Fibroblast of the aortic adventitia (primary cell): ENCODE measurements around the gene PRPH. TPM values are rescaled to one million over a fixed set of nuclear protein-coding genes. Genes with fewer than 3 reads are reported as not detected.
A peak's percentile ranks its signal among the peaks of the same experiment; 100 is the strongest.
"Not testable (repeated sequence)": the region's sequence is repeated elsewhere in the genome, so short reads cannot be mapped to it uniquely, and the experiment has no call there.

ENCODE experiments used
- DNase-seq: peaks from one replicate; pipeline ENCODE4 v3.0.0-alpha.2; 2010; ENCODE audit warnings: low read depth
- H3K4me3 ChIP-seq: 2 replicates; pipeline ENCODE4 v1.5.1; 2011; ENCODE audit warnings: low read depth, mild to moderate bottlenecking, control low read depth, low read length, moderate library complexity
- CTCF ChIP-seq: IDR thresholded peaks from 2 replicates; pipeline ENCODE4 v1.5.1; 2011; ENCODE audit warnings: mild to moderate bottlenecking, low read length, control low read depth, inconsistent platforms; ENCODE audit not compliant: insufficient read depth
- total RNA-seq: library from RNA; depleted of rRNA; stranded (reverse); fragments of >200 nt; gene quantifications from 2 replicates; pipeline ENCODE4 v1.2.3, GENCODE V29; 2012; ENCODE audit warnings: low replicate concordance

The PRPH gene
- total RNA-seq, 1 donor: 0.18 TPM

DNA sequence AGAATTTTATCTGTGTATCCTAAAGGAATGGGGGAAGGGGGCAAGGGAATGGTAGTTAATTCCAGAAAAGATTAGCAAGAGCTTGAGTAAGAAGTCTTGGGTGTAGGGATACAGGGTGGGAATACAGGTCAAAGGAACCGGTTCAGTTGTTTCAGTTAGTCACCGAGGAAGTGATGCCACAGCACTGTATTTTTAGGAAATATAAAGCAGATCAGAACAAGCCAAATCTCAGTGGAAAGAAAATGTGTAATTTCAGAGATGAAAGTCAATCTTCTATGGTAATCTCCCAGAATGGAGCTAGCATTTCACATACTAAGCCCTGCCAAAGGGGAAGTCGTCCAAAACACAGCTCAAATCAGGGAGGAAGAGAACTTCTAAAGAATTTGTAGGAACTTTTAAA is 34.8 kb upstream of the PRPH start:
- H3K4me3 ChIP-seq: no peak overlapping the region
- no peak for TF ChIP-seq CTCF
- peak; percentile 96 for DNase-seq

DNA sequence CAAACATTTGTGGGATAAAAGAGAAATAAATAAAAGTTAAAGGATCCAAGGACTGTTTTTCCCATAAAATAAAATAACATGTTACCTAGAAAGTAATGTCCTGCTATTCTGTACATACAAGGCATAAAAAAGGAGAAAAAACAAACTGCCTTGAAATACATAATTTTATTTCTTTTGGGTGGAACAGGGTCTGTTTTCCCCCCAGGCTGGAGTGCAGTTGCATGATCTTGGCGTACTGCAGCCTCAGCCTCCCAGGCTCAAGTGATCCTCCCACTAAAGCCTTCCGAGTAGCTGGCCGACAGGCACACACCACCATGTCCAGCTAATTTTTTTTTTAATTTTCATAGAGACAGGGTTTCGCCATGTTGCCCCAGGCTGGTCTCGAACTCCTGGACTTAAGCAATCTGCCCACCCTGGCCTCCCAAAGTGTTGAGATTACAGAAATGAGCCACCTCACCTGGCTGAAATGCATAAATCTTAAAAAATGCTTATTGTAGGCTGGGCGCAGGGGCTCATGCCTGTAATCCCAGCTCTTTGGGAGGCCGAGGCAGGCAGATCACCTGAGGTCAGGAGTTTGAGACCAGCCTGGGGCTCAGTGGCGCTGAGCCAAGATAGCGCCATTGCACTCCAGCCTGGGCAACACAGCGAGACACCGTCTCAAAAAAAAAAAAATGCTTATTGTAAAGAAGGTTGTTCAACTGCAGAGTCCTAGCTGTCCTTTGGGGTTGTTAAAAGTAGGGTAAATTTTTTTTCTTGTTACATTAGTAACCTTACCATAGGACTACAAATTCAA is 34.2 kb upstream of the PRPH start:
- TF ChIP-seq CTCF: no peak
- H3K4me3 ChIP-seq: peak overlapping the region; percentile 31
- no peak for DNase-seq

- H3K4me3 ChIP-seq: no peak overlapping the region
- no peak for TF ChIP-seq CTCF
- no peak for DNase-seq
These were observed 33.2 kb upstream of the PRPH start for GRCh38 chr12:49261721-49262120.

GRCh38 chr12:49263400-49263763 is 31.6 kb upstream of the PRPH start:
- no peak overlapping the region for H3K4me3 ChIP-seq
- no peak for TF ChIP-seq CTCF
- DNase-seq: no peak

GRCh38 chr12:49264466-49264872 is 30.5 kb upstream of the PRPH start:
- H3K4me3 ChIP-seq: peak overlapping the region; percentile 86
- TF ChIP-seq CTCF: no peak
- DNase-seq: no peak

DNA sequence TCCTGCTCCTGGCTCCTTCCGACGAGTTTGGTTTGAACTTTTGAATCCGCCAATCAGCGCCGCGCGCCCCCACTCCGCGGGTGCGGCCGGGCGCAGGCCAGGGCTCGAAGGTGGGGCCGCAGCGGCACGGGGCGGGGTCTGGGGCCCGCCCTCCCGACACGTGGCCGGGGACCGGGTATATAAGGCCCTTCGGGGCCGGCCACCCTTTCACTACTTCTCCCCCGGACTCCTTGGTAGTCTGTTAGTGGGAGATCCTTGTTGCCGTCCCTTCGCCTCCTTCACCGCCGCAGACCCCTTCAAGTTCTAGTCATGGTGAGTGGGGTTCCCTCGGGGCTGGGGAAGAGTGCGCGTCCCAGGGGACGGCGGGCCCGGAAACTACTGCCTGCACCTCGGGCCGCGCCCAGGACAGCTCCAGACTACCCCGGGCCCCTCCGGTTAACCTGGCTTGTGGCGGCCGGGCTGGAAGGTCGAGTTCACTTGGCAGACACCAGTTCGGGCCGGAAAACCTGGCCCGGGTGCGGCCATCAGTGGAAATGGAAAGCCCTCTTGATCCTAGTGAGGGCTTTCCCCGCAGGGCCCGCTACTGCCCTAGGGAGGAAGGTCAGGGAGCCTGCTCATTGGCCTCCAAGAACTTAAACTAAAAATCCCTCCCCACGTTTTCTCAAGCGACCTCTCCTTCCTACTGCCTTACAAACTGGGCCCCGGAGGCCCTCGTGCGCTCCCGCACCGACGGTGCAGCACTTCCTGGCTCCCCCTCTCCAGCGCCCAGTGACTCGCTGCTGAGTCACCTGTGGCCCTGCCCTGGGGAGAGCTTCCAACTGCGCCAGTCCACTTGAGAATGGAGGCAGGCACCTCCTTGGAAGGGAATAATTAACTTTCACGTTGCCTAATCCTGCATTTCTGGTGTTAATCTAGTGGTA is 29.8 kb upstream of the PRPH start, which contains the start of gene TUBA1C:
TUBA1C (plus strand) TSS at position 210 of the 920 bp plus-strand sequence; CDS start at position 310, 100 bp downstream.
- peak within 1 kb of the TSS; percentile 86 for H3K4me3 ChIP-seq
- TF ChIP-seq CTCF: no peak
- DNase-seq: peak; percentile 93

DNA sequence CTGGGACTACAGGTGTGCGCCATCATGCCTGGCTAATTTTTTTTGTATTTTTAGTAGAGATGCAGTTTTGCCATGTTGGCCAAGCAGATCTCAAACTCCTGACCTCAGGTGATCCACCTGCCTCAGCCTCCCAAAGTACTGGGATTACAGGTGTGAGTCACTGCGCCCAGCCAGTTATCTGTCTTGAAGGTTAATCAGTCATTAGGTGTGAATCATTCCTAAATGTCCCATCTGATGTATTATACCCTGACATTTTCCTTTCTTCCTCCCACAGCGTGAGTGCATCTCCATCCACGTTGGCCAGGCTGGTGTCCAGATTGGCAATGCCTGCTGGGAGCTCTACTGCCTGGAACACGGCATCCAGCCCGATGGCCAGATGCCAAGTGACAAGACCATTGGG is 25.8 kb upstream of the PRPH start:
- H3K4me3 ChIP-seq: peak overlapping the region; percentile 47

More for the DNA sequence above, 25.8 kb upstream of the PRPH start:
- not testable (repeated sequence) for DNase-seq
